CD4-positive, alpha-beta T cell (primary cell): ENCODE data around the gene CUTC. TPM values are rescaled to one million over a fixed set of nuclear protein-coding genes. Genes with fewer than 3 reads are reported as not detected.

Source experiments
- ATAC-seq: fragments of 200-7000 bp; cut with Tn5 transposase; one replicate; pipeline ENCODE4 v1.10.0; 2022; ENCODE audit warnings: mild to moderate bottlenecking; ENCODE audit not compliant: poor library complexity
- CTCF ChIA-PET: fragments of 350-600 bp; sonication (Branson Sonifier 250); formaldehyde crosslinking; loops from one replicate; lab custom pipeline; 2021; ENCODE audit warnings: antibody characterized with exemption, inconsistent platforms; lab: Charles Lee
- POLR2A ChIA-PET: fragments of 350-600 bp; sonication (Branson Sonifier 250); formaldehyde crosslinking; loops from one replicate; lab custom pipeline; 2021; ENCODE audit warnings: antibody characterized with exemption, inconsistent platforms; lab: Charles Lee
- DNase-seq, 14 experiments: peaks; one replicate each; pipeline ENCODE4 v3.0.0-alpha.2; 2013 to 2020; ENCODE audit warnings: mixed read lengths in 2 of 14
- H3K27ac ChIP-seq, 2 donors: one replicate each; pipeline versions ENCODE4 v1.5.1 to v1.7.0; 2013; ENCODE audit warnings: low read length in 2 of 2, low read depth in 1 of 2, mild to moderate bottlenecking in 1 of 2
- H3K27me3 ChIP-seq, 2 experiments: 1 replicate in 1 of 2; 2 replicates in 1 of 2; pipeline versions ENCODE4 v1.6.1 to v1.7.0; 2013; ENCODE audit warnings: low read length in 2 of 2, control low read depth in 1 of 2, mild to moderate bottlenecking in 1 of 2, moderate library complexity in 1 of 2; ENCODE audit not compliant: insufficient read depth in 2 of 2, control insufficient read depth in 1 of 2
- H3K36me3 ChIP-seq: one replicate; pipeline ENCODE4 v1.6.1; 2013; ENCODE audit warnings: low read length, control low read depth; ENCODE audit not compliant: insufficient read depth
- H3K4me1 ChIP-seq: one replicate; pipeline ENCODE4 v1.6.1; 2013; ENCODE audit warnings: low read length, control low read depth; ENCODE audit not compliant: insufficient read depth
- H3K4me3 ChIP-seq: one replicate; pipeline ENCODE4 v1.5.1; 2013; ENCODE audit warnings: mild to moderate bottlenecking, low read length, moderate library complexity
- H3K9me3 ChIP-seq, 2 experiments: 1 replicate in 1 of 2; 2 replicates in 1 of 2; pipeline versions ENCODE4 v1.6.1 to v1.7.0; 2013; ENCODE audit warnings: low read length in 2 of 2, mild to moderate bottlenecking in 2 of 2, control low read depth in 1 of 2, moderate library complexity in 1 of 2; ENCODE audit not compliant: control insufficient read depth in 1 of 2, insufficient read depth in 1 of 2
- H3K27ac Mint-ChIP-seq: one replicate; pipeline ENCODE4 v1.8.0; 2020; ENCODE audit warnings: mixed read lengths
- H3K27me3 Mint-ChIP-seq: one replicate; pipeline ENCODE4 v1.8.0; 2021; ENCODE audit warnings: mixed read lengths
- H3K36me3 Mint-ChIP-seq: one replicate; pipeline ENCODE4 v1.8.0; 2021; ENCODE audit warnings: low read depth, mixed read lengths
- H3K4me1 Mint-ChIP-seq: one replicate; pipeline ENCODE4 v1.8.0; 2021; ENCODE audit warnings: low read depth, mixed read lengths
- H3K4me3 Mint-ChIP-seq: one replicate; pipeline ENCODE4 v1.8.0; 2020; ENCODE audit warnings: mild to moderate bottlenecking, mixed read lengths
- H3K9me3 Mint-ChIP-seq: one replicate; pipeline ENCODE4 v1.8.0; 2020; ENCODE audit warnings: mixed read lengths
- intact Hi-C, 2 experiments: fragments of 100-400 bp; cut with DNase I in 1 of 2; cut with micrococcal nuclease in 1 of 2; formaldehyde crosslinking; loops; one replicate each; pipeline versions ENCODE4 v1.15.1 to v1.9.0; 2023 to 2025; cut with DNase I, micrococcal nuclease
- total RNA-seq, 174 experiments: library from RNA in 2 of 174; stranded (reverse) in 2 of 174; gene quantifications; one replicate each; pipeline ENCODE4 v1.2.3 and lab custom pipeline; 2021 to 2026
- TF ChIP-seq, protein P1 (sequence below): fragments of 200-600 bp; IDR thresholded peaks from one replicate; pipeline ENCODE4 v1.8.0; 2022; ENCODE audit warnings: antibody characterized with exemption, mild to moderate bottlenecking

Gene CUTC
- total RNA-seq, 2 experiments from 2014 or later: 14.1 to 16.0 TPM

DNA sequence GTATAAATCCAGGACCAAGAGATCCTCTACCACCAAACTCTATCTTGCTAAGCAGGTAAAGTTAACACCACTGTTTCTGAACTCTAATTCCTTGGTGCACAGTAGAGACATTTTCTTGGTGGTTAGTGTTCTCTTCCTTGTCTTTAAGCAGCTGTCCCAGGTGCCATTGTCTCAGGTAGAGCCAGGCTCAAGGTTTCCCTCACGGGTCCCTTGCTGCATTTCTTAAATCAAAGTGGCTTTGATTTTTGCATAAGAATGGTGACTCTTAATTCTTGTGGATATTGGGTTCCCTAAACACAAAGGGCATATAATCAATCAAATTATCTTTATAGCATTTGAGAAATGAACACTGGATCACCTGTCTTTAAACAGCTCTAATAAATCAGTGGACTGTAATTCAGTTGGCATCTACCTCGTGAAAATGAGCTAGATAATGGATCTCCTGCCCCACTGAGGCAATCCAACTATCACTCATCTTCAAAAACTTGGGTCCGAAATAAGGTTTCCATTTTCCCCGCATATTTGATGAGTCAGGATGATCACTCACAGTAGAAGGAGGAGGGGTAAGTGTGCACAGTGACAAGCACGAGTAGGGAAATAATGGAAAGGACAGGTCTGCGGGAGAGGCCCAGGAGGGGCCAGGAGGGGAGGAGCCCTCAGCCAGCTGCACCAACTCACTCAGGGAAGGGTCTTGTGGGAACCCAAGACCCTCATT is 52.9 kb downstream of the CUTC start:
- Mint-ChIP-seq H3K4me3 (no peak overlapping the region), H3K27me3 (no peaks in the 10 kb centered on the region), H3K9me3 (no peaks in the 10 kb centered on the region), H3K27ac (no peak overlapping the region), H3K36me3 (no peaks in the 10 kb centered on the region), H3K4me1 (no peaks in the 10 kb centered on the region)
- ATAC-seq (no peak), DNase-seq (no peak)
- no peak overlapping the region for H3K27ac ChIP-seq
- no peaks in the 10 kb centered on the region for H3K4me1 ChIP-seq
- CTCF ChIA-PET: no interaction called here
- intact Hi-C loops: no loop called here
- no peaks in the 10 kb centered on the region for H3K9me3 ChIP-seq
- no peak overlapping the region for H3K4me3 ChIP-seq
- POLR2A ChIA-PET: no interaction called here
- no peaks in the 10 kb centered on the region for H3K27me3 ChIP-seq
- TF ChIP-seq, protein P1, sequence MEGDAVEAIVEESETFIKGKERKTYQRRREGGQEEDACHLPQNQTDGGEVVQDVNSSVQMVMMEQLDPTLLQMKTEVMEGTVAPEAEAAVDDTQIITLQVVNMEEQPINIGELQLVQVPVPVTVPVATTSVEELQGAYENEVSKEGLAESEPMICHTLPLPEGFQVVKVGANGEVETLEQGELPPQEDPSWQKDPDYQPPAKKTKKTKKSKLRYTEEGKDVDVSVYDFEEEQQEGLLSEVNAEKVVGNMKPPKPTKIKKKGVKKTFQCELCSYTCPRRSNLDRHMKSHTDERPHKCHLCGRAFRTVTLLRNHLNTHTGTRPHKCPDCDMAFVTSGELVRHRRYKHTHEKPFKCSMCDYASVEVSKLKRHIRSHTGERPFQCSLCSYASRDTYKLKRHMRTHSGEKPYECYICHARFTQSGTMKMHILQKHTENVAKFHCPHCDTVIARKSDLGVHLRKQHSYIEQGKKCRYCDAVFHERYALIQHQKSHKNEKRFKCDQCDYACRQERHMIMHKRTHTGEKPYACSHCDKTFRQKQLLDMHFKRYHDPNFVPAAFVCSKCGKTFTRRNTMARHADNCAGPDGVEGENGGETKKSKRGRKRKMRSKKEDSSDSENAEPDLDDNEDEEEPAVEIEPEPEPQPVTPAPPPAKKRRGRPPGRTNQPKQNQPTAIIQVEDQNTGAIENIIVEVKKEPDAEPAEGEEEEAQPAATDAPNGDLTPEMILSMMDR: no peak
- H3K36me3 ChIP-seq: no peaks in the 10 kb centered on the region

DNA sequence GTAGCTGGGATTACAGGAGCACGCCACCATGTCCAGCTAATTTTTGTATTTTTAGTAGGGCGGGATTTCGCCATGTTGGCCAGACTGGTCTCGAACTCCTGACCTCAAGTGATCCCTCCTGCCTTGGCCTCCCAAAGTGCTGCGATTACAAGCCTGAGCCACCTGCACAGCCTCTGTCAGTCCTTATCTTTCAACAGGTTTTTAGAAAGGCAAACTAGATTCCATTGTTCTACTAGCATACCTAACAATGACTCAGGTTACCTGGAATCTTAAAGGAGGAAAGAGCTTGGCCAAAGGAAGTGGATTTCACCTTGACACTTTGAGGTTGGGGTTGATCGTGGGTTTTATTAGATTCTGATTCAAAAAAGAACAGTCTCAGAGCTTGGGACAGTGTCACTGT is 53.6 kb downstream of the CUTC start:
- TF ChIP-seq, protein P1: no peak
- Histone ChIP-seq H3K9me3 (no peaks in the 10 kb centered on the region), H3K36me3 (no peaks in the 10 kb centered on the region), H3K4me1 (no peaks in the 10 kb centered on the region), H3K27ac (no peak overlapping the region), H3K4me3 (no peak overlapping the region), H3K27me3 (no peaks in the 10 kb centered on the region)
- no peaks in the 10 kb centered on the region for H3K9me3 Mint-ChIP-seq
- intact Hi-C loops: no loop called here
- CTCF ChIA-PET: no interaction called here
- no peak overlapping the region for H3K27ac Mint-ChIP-seq
- H3K27me3 Mint-ChIP-seq: no peaks in the 10 kb centered on the region
- H3K4me1 Mint-ChIP-seq: no peaks in the 10 kb centered on the region
- H3K4me3 Mint-ChIP-seq: no peak overlapping the region
- POLR2A ChIA-PET: no interaction called here
- no peak for ATAC-seq
- DNase-seq: no peak
- no peaks in the 10 kb centered on the region for H3K36me3 Mint-ChIP-seq

DNA sequence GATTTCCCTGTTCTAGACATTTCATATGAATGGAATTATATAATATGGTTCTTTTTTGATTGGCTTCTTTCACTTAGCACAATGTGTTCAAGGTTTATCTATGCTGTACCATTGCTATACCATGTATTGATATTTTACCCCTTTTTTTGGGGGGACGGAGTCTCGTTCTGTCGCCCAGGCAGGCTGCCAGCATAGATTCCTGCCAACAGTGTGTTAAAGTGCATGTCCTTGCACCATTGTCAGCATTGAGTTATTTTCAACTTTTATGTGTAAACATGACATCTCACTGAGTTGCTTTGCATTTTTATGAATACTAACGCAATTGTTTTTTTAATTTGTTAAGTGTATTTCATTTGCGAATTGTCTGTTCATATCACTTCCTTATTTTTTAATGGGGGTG is 55.3 kb downstream of the CUTC start:
- Mint-ChIP-seq H3K9me3 (no peaks in the 10 kb centered on the region), H3K4me1 (no peaks in the 10 kb centered on the region), H3K27me3 (no peaks in the 10 kb centered on the region), H3K27ac (no peak overlapping the region), H3K4me3 (no peak overlapping the region), H3K36me3 (no peaks in the 10 kb centered on the region)
- Histone ChIP-seq H3K4me3 (no peak overlapping the region), H3K27ac (no peak overlapping the region), H3K9me3 (no peaks in the 10 kb centered on the region), H3K27me3 (no peaks in the 10 kb centered on the region), H3K36me3 (no peaks in the 10 kb centered on the region), H3K4me1 (no peaks in the 10 kb centered on the region)
- POLR2A ChIA-PET: no interaction called here
- intact Hi-C loops: no loop called here
- TF ChIP-seq, protein P1: no peak
- DNase-seq (no peak), ATAC-seq (no peak)
- CTCF ChIA-PET: no interaction called here
